Upper lobe of left lung (tissue), 6 donors: ENCODE data around the gene CTBP2. TPM values are rescaled to one million over a fixed set of nuclear protein-coding genes. Genes with fewer than 3 reads are reported as not detected.

Source experiments
- ATAC-seq, 2 donors: fragments of 200-7000 bp; cut with Tn5 transposase; one replicate each; pipeline ENCODE4 v1.9.1; 2022; ENCODE audit warnings: mild to moderate bottlenecking in 2 of 2, moderate library complexity in 2 of 2; ENCODE audit not compliant: low FRiP score in 2 of 2
- DNase-seq, 2 donors: peaks; one replicate each; pipeline ENCODE4 v3.0.0-alpha.2; 2019 to 2020
- H3K27ac ChIP-seq, 4 donors: fragments of 200-600 bp; sonication (generic); one replicate each; pipeline ENCODE4 v1.5.1; 2016 to 2019
- H3K27me3 ChIP-seq, 4 donors: fragments of 200-600 bp; sonication (generic); one replicate each; pipeline ENCODE4 v1.5.1; 2017 to 2019
- H3K36me3 ChIP-seq, 4 donors: fragments of 200-600 bp; sonication (generic); one replicate each; pipeline ENCODE4 v1.5.1; 2016 to 2019
- H3K4me1 ChIP-seq, 4 donors: fragments of 200-600 bp; sonication (generic); one replicate each; pipeline ENCODE4 v1.5.1; 2018 to 2019
- H3K4me3 ChIP-seq, 4 donors: fragments of 200-600 bp; sonication (generic); one replicate each; pipeline ENCODE4 v1.5.1; 2017 to 2019; ENCODE audit warnings: mild to moderate bottlenecking in 2 of 4, moderate library complexity in 1 of 4
- H3K9me3 ChIP-seq, 4 donors: fragments of 200-600 bp; sonication (generic); one replicate each; pipeline ENCODE4 v1.5.1; 2018 to 2019
- CTCF ChIP-seq, 6 experiments: fragments of 450-650 bp in 4 of 6; fragments of 200-600 bp in 2 of 6; sonication (generic) in 2 of 6; IDR thresholded peaks; one replicate each; pipeline ENCODE4 v1.5.1; 2016 to 2019; ENCODE audit warnings: antibody characterized with exemption in 6 of 6
- EP300 ChIP-seq, 4 donors: sonication (generic); formaldehyde crosslinking; IDR thresholded peaks; one replicate each; pipeline ENCODE4 v1.5.1; 2017; ENCODE audit warnings: antibody characterized with exemption in 4 of 4, control low read depth in 2 of 4
- POLR2A ChIP-seq, 4 donors: fragments of 450-650 bp; IDR thresholded peaks; one replicate each; pipeline ENCODE4 v1.5.1; 2016 to 2017; ENCODE audit warnings: antibody characterized with exemption in 4 of 4, mild to moderate bottlenecking in 2 of 4
- POLR2AphosphoS5 ChIP-seq, 2 donors: sonication (generic); formaldehyde crosslinking; IDR thresholded peaks; one replicate each; pipeline ENCODE4 v1.5.1; 2017; ENCODE audit warnings: antibody characterized with exemption in 2 of 2
- WGBS, 2 donors: methylation state at CpG; one replicate each; pipeline ENCODE4 v1.1.5; 2017 to 2018; 5-methylcytosine and 5-hydroxymethylcytosine counted together
- total RNA-seq, 6 donors: library from RNA; depleted of rRNA in 4 of 6; stranded (reverse); fragments of >200 nt in 4 of 6; gene quantifications; one replicate each; pipeline versions ENCODE4 v1.1.0 to v1.2.1, GENCODE V29; 2016 to 2021
- donor health status: DM: no; HTN: no; CAD: no; lungs with moderate emphysema.
- donor health status: DM: no; HTN: yes; CAD: no; lungs with severe emphysema.

The CTBP2 gene
- total RNA-seq, 6 donors from 2014 or later: 47.1 to 82.5 (median 59.7) TPM

GRCh38 chr10:125141860-125142484 lies 18.4 kb downstream of the CTBP2 start:
- ATAC-seq (no peak), DNase-seq (no peak)
- Histone ChIP-seq H3K27me3 (no peaks in the 10 kb centered on the region), H3K9me3 (no peaks in the 10 kb centered on the region), H3K27ac (no peak overlapping the region), H3K4me3 (no peak overlapping the region), H3K36me3 (peaks cover 0 to 6% (median 0%) of the 10 kb centered on the region in 4 donors), H3K4me1 (peaks cover 34 to 77% (median 39%) of the 10 kb centered on the region in 4 donors)
- 89 to 94% methylated on average over 3 to 11 of the region's 12 CpGs for WGBS, 2 donors
- no peak for TF ChIP-seq EP300 (IDR thresholded peaks at IDR 0.05)
- no peak for TF ChIP-seq CTCF (IDR thresholded peaks at IDR 0.05)
- TF ChIP-seq POLR2AphosphoS5 (IDR thresholded peaks at IDR 0.05): no peak
- TF ChIP-seq POLR2A (IDR thresholded peaks at IDR 0.05): no peak

GRCh38 chr10:125141150-125141859 lies 19.1 kb downstream of the CTBP2 start:
- no peak overlapping the region for H3K27ac ChIP-seq
- no peaks in the 10 kb centered on the region for H3K9me3 ChIP-seq
- H3K27me3 ChIP-seq: no peaks in the 10 kb centered on the region
- DNase-seq (no peak), ATAC-seq (no peak)
- WGBS, 2 donors: 90 to 92% methylated on average over 14 to 16 of the region's 16 CpGs
- peaks cover 30 to 76% (median 39%) of the 10 kb centered on the region in 4 donors for H3K4me1 ChIP-seq
- H3K36me3 ChIP-seq: peaks cover 0 to 9% (median 0%) of the 10 kb centered on the region in 4 donors
- H3K4me3 ChIP-seq: no peak overlapping the region
- TF ChIP-seq POLR2AphosphoS5 (IDR thresholded peaks at IDR 0.05) (no peak), POLR2A (IDR thresholded peaks at IDR 0.05) (no peak)

- Histone ChIP-seq H3K27me3 (no peaks in the 10 kb centered on the region), H3K36me3 (peaks cover 0 to 16% (median 0%) of the 10 kb centered on the region in 4 donors), H3K9me3 (no peaks in the 10 kb centered on the region), H3K4me3 (no peak overlapping the region), H3K27ac (no peak overlapping the region), H3K4me1 (peaks cover 30 to 75% (median 43%) of the 10 kb centered on the region in 4 donors)
- no peak for TF ChIP-seq POLR2AphosphoS5 (IDR thresholded peaks at IDR 0.05)
- no peak for TF ChIP-seq CTCF (IDR thresholded peaks at IDR 0.05)
- TF ChIP-seq EP300 (IDR thresholded peaks at IDR 0.05): no peak
- TF ChIP-seq POLR2A (IDR thresholded peaks at IDR 0.05): no peak
- ATAC-seq (no peak), DNase-seq (no peak)
- WGBS, 2 donors: 91 to 93% methylated on average over 11 of the region's 11 CpGs
These were observed 20.2 kb downstream of the CTBP2 start for GRCh38 chr10:125140151-125140550.

- DNase-seq: no peak
- H3K27ac ChIP-seq: peak overlapping the region in 2 of 4 donors; percentile 24 to 53
- WGBS, 2 donors: 49 to 60% methylated on average over 23 to 25 of the region's 25 CpGs
- H3K9me3 ChIP-seq: no peaks in the 10 kb centered on the region
- peaks cover 0 to 23% (median 0%) of the 10 kb centered on the region in 4 donors for H3K36me3 ChIP-seq
- ATAC-seq: no peak
- no peaks in the 10 kb centered on the region for H3K27me3 ChIP-seq
- H3K4me3 ChIP-seq: no peak overlapping the region
- H3K4me1 ChIP-seq: peaks cover 18 to 57% (median 29%) of the 10 kb centered on the region in 4 donors
- TF ChIP-seq CTCF (IDR thresholded peaks at IDR 0.05) (no peak), POLR2A (IDR thresholded peaks at IDR 0.05) (no peak), POLR2AphosphoS5 (IDR thresholded peaks at IDR 0.05) (no peak), EP300 (IDR thresholded peaks at IDR 0.05) (no peak)
These were observed 22.5 kb downstream of the CTBP2 start for GRCh38 chr10:125137601-125138438.

GRCh38 chr10:125136087-125136486 lies 24.3 kb downstream of the CTBP2 start:
- peaks cover 14 to 39% (median 27%) of the 10 kb centered on the region in 4 donors for H3K4me1 ChIP-seq
- WGBS, 2 donors: 96% methylated on average over 4 of the region's 4 CpGs; no CpG with 5 or more reads in 1 of the 2 donors
- ATAC-seq (no peak), DNase-seq (no peak)
- H3K27me3 ChIP-seq: no peaks in the 10 kb centered on the region
- TF ChIP-seq POLR2AphosphoS5 (IDR thresholded peaks at IDR 0.05) (no peak), CTCF (IDR thresholded peaks at IDR 0.05) (no peak), POLR2A (IDR thresholded peaks at IDR 0.05) (no peak)
- H3K4me3 ChIP-seq: no peak overlapping the region
- H3K27ac ChIP-seq: peak overlapping the region in 2 of 4 donors; percentile 12 to 53
- H3K9me3 ChIP-seq: no peaks in the 10 kb centered on the region
- H3K36me3 ChIP-seq: peaks cover 0 to 34% (median under 1%) of the 10 kb centered on the region in 4 donors
